ENCODE measurements around the gene WDTC1. TPM values are rescaled to one million over a fixed set of nuclear protein-coding genes. Genes with fewer than 3 reads are reported as not detected.
"Not testable (repeated sequence)": the region's sequence is repeated elsewhere in the genome, so short reads cannot be mapped to it uniquely, and the experiment has no call there.

Gene WDTC1
- polyA plus RNA-seq, 1 donor = 30.6 TPM

DNA sequence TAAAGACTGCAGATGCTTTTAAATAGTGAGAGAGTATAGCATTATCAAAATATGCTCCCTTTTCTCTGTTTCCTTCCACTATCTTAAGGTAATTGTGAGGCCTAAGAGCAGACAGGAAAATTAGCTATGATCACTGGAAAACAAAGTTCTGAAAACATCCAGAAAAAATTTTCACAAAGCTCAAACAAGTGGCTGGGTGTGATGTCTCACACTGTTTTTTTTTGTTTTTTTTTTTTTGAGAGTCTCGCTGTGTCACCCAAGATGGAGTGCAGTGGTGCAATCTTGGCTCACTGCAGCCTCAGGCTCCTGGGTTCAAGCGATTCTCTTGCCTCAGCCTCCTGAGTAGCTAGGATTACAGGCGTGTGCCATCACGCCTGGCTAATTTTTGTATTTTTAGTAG lies 7.2 kb downstream of the WDTC1 start:
- H3K4me1 ChIP-seq (ENCODE audit: control insufficient read depth, insufficient read depth, low read length) = no peaks in the 10 kb centered on the region
- H3K27me3 ChIP-seq (ENCODE audit: control insufficient read depth, insufficient read depth, low read length) = no peaks in the 10 kb centered on the region
- no peak for DNase-seq
- no peaks in the 10 kb centered on the region for H3K36me3 ChIP-seq (ENCODE audit: control insufficient read depth, insufficient read depth, low read length)
- H3K4me3 ChIP-seq (ENCODE audit: low read length) = no peak overlapping the region
- no peak overlapping the region for H3K27ac ChIP-seq (ENCODE audit: low read length)
- WGBS (ENCODE audit: insufficient coverage, low lambda C conversion rate) = no CpG with 5 or more reads among the region's 4 CpGs
- H3K9me3 ChIP-seq (ENCODE audit: control insufficient read depth, low read depth, low read length) = no peaks in the 10 kb centered on the region

DNA sequence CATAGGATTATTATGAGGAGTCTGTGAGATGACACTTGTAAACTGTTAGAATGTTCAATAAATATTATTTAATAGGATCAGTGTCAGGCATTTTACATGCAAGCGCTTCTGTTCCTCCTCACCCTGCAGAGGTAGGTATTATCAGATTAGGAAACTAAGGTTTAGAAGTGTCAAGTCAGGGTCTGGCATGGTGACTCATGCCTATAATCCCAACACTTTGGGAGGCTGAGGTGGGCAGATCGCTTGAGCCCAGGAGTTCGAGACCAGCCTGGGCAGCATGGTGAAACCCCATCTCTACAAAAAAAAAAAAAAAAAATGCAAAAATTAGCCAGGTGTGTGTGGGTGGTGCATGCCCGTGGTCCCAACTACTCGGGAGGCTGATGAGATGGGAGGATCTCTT lies 9.2 kb downstream of the WDTC1 start:
- not testable (repeated sequence) for H3K4me3 ChIP-seq (ENCODE audit: low read length); H3K4me1 ChIP-seq (ENCODE audit: control insufficient read depth, insufficient read depth, low read length); H3K36me3 ChIP-seq (ENCODE audit: control insufficient read depth, insufficient read depth, low read length); H3K27me3 ChIP-seq (ENCODE audit: control insufficient read depth, insufficient read depth, low read length); H3K9me3 ChIP-seq (ENCODE audit: control insufficient read depth, low read depth, low read length); H3K27ac ChIP-seq (ENCODE audit: low read length); DNase-seq
- WGBS (ENCODE audit: insufficient coverage, low lambda C conversion rate) = no CpG with 5 or more reads among the region's 5 CpGs

DNA sequence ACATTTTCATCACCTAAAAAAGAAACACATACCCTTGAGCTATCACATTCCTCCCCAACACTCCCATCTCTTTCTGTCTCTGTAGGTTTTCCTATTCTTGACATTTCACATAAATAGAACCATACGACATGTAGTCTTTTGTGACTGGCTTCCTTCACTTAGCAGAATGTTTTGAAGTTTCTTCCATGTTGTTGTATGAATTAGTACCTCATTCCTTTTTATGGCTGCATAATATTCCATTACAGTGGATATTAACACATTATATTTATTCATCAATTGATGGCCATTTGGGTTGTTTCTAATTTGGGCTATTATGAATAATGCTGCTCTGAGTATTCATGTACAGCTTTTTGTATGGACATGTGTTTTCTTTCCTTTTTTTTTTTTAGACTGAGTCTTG lies 11.8 kb downstream of the WDTC1 start:
- no peak for DNase-seq
- no peaks in the 10 kb centered on the region for H3K27me3 ChIP-seq (ENCODE audit: control insufficient read depth, insufficient read depth, low read length)
- H3K4me3 ChIP-seq (ENCODE audit: low read length) = no peak overlapping the region
- no peaks in the 10 kb centered on the region for H3K4me1 ChIP-seq (ENCODE audit: control insufficient read depth, insufficient read depth, low read length)
- no peaks in the 10 kb centered on the region for H3K9me3 ChIP-seq (ENCODE audit: control insufficient read depth, low read depth, low read length)
- H3K36me3 ChIP-seq (ENCODE audit: control insufficient read depth, insufficient read depth, low read length) = no peaks in the 10 kb centered on the region
- 80% methylated on average over 1 of the region's 1 CpG for WGBS (ENCODE audit: insufficient coverage, low lambda C conversion rate)
- H3K27ac ChIP-seq (ENCODE audit: low read length) = no peak overlapping the region

DNA sequence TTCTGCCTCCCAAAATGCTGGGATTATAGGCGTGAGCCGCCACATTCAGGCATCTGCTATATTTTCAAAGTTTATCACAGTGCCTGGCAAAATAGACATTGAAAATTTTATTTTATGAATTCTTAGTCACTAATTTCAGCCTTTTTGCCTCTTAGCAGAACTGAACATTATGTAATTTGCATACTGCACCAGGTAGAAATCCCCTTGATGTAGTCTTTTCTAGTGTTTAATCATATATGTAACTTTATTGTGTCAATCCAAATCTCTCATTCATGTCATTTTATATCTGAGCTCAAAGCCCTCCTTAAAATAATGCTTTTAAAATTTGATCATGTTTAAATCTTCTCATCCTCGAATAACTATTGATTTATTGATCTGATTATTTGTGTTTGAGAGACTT lies 19.2 kb downstream of the WDTC1 start:
- no peak for DNase-seq
- no peaks in the 10 kb centered on the region for H3K9me3 ChIP-seq (ENCODE audit: control insufficient read depth, low read depth, low read length)
- H3K36me3 ChIP-seq (ENCODE audit: control insufficient read depth, insufficient read depth, low read length) = no peaks in the 10 kb centered on the region
- H3K27me3 ChIP-seq (ENCODE audit: control insufficient read depth, insufficient read depth, low read length) = no peaks in the 10 kb centered on the region
- no peaks in the 10 kb centered on the region for H3K4me1 ChIP-seq (ENCODE audit: control insufficient read depth, insufficient read depth, low read length)
- no peak overlapping the region for H3K27ac ChIP-seq (ENCODE audit: low read length)
- WGBS (ENCODE audit: insufficient coverage, low lambda C conversion rate) = 90% methylated on average over 3 of the region's 3 CpGs
- H3K4me3 ChIP-seq (ENCODE audit: low read length) = no peak overlapping the region

DNA sequence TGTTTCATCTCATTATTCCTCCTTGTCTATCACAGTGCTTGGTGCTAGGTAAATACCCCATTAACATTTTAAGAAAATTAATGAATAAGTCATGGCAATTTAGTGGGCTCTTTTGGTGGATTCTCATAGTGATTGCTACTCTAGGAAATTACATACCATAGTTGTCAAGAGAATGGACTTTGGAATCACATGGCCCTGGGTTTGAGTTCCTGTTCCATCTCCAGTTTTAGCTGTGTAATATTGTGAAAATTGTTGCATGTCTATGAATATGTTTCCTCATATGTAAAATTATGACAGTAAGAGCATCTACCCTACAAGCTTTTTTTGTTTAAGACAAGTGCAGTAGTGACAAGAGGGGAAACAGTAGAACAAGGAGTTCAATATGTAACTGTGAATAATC lies 20.7 kb downstream of the WDTC1 start:
- peak in 1 of 2 donors; percentile 7 for DNase-seq
- no peaks in the 10 kb centered on the region for H3K4me1 ChIP-seq (ENCODE audit: control insufficient read depth, insufficient read depth, low read length)

GRCh38 chr1:27257155-27257554 lies 22.7 kb downstream of the WDTC1 start:
- H3K9me3 ChIP-seq (ENCODE audit: control insufficient read depth, low read depth, low read length) = no peaks in the 10 kb centered on the region
- WGBS (ENCODE audit: insufficient coverage, low lambda C conversion rate) = no CpG with 5 or more reads among the region's 6 CpGs
- H3K4me3 ChIP-seq (ENCODE audit: low read length) = no peak overlapping the region
- DNase-seq = no peak
- no peaks in the 10 kb centered on the region for H3K27me3 ChIP-seq (ENCODE audit: control insufficient read depth, insufficient read depth, low read length)
- no peaks in the 10 kb centered on the region for H3K4me1 ChIP-seq (ENCODE audit: control insufficient read depth, insufficient read depth, low read length)
- H3K36me3 ChIP-seq (ENCODE audit: control insufficient read depth, insufficient read depth, low read length) = peaks cover 3% of the 10 kb centered on the region
- no peak overlapping the region for H3K27ac ChIP-seq (ENCODE audit: low read length)

More for the DNA sequence above, 20.7 kb downstream of the WDTC1 start:
- Histone ChIP-seq H3K4me3 (ENCODE audit: low read length) (no peak overlapping the region), H3K36me3 (ENCODE audit: control insufficient read depth, insufficient read depth, low read length) (no peaks in the 10 kb centered on the region), H3K27ac (ENCODE audit: low read length) (no peak overlapping the region), H3K27me3 (ENCODE audit: control insufficient read depth, insufficient read depth, low read length) (no peaks in the 10 kb centered on the region), H3K9me3 (ENCODE audit: control insufficient read depth, low read depth, low read length) (no peaks in the 10 kb centered on the region)

DNA sequence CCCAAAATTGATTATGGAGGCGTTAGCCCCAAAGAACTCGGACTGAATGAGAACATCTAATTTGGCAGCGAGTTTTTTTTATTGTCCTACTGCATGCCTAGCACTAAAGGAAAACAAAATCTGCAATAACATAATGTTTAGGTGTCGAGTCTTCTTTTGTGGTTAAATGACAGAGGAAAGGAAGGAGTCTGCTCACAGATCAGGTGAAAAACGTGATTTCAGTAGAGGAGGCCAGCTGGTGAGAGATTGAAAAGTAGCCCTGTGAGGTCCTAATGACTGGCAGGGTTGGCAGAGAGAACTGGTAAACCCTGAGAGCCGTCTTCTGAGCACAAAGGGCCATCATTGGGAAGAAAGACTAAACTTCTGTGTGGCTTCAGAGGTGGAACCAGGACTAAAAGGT lies 24.2 kb downstream of the WDTC1 start:
- no peaks in the 10 kb centered on the region for H3K9me3 ChIP-seq (ENCODE audit: control insufficient read depth, low read depth, low read length)
- H3K27ac ChIP-seq (ENCODE audit: low read length) = no peak overlapping the region
- no peak overlapping the region for H3K4me3 ChIP-seq (ENCODE audit: low read length)
- H3K36me3 ChIP-seq (ENCODE audit: control insufficient read depth, insufficient read depth, low read length) = peaks cover 9% of the 10 kb centered on the region
- DNase-seq = no peak
- no peaks in the 10 kb centered on the region for H3K4me1 ChIP-seq (ENCODE audit: control insufficient read depth, insufficient read depth, low read length)
- H3K27me3 ChIP-seq (ENCODE audit: control insufficient read depth, insufficient read depth, low read length) = no peaks in the 10 kb centered on the region
- 83% methylated on average over 1 of the region's 6 CpGs for WGBS (ENCODE audit: insufficient coverage, low lambda C conversion rate)

- DNase-seq = no peak
- Histone ChIP-seq H3K27me3 (ENCODE audit: control insufficient read depth, insufficient read depth, low read length) (no peaks in the 10 kb centered on the region), H3K4me3 (ENCODE audit: low read length) (no peak overlapping the region), H3K36me3 (ENCODE audit: control insufficient read depth, insufficient read depth, low read length) (peaks cover 14% of the 10 kb centered on the region), H3K4me1 (ENCODE audit: control insufficient read depth, insufficient read depth, low read length) (no peaks in the 10 kb centered on the region), H3K9me3 (ENCODE audit: control insufficient read depth, low read depth, low read length) (no peaks in the 10 kb centered on the region), H3K27ac (ENCODE audit: low read length) (no peak overlapping the region)
- WGBS (ENCODE audit: insufficient coverage, low lambda C conversion rate) = 100% methylated on average over 1 of the region's 5 CpGs
Measured at GRCh38 chr1:27267153-27267552, 32.7 kb downstream of the WDTC1 start.

DNA sequence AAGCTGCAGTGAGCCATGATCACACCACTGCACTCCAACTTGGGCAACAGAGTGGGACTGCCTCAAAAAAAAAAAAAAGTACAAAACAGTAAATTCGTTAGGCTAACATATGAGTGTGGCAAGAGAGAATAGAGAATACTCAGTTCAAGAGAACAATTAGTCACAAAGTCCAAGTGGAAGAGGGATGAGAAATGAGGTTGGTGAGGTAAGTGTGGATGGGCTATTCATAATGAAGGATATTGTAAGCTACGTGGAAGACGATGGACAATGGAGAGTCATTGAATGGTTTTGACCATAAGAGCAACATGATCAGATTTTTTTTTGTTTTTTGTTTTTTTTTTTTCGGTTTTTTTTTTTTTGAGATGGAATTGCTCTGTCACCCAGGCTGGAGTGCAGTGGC lies 34.8 kb downstream of the WDTC1 start:
- no peak overlapping the region for H3K27ac ChIP-seq (ENCODE audit: low read length)
- H3K36me3 ChIP-seq (ENCODE audit: control insufficient read depth, insufficient read depth, low read length) = peaks cover 8% of the 10 kb centered on the region
- H3K9me3 ChIP-seq (ENCODE audit: control insufficient read depth, low read depth, low read length) = no peaks in the 10 kb centered on the region
- WGBS (ENCODE audit: insufficient coverage, low lambda C conversion rate) = 80% methylated on average over 1 of the region's 4 CpGs
- no peak overlapping the region for H3K4me3 ChIP-seq (ENCODE audit: low read length)
- no peaks in the 10 kb centered on the region for H3K27me3 ChIP-seq (ENCODE audit: control insufficient read depth, insufficient read depth, low read length)
- H3K4me1 ChIP-seq (ENCODE audit: control insufficient read depth, insufficient read depth, low read length) = no peaks in the 10 kb centered on the region
- no peak for DNase-seq

DNA sequence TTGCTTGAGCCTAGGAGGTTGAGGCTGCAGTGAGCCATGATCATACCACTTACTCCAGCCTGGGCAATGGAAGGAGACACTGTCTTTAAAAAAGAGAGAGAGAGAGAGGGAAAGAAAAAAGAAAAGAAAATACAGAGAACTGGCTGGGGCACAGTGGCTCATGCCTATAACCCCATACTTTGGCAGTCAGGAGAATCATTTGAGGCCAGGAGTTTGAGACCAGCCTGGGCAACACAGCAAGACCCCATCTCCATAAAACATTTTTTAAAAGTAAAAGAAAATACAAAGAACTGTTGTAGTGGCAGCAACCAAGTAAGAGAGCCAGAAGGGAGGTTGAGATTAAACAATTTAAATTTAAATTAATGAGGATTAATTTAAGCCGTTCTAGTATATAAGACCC lies 39.8 kb downstream of the WDTC1 start:
- H3K27me3 ChIP-seq (ENCODE audit: control insufficient read depth, insufficient read depth, low read length) = no peaks in the 10 kb centered on the region
- no peaks in the 10 kb centered on the region for H3K9me3 ChIP-seq (ENCODE audit: control insufficient read depth, low read depth, low read length)
- no peaks in the 10 kb centered on the region for H3K4me1 ChIP-seq (ENCODE audit: control insufficient read depth, insufficient read depth, low read length)
- DNase-seq = no peak
- no peak overlapping the region for H3K27ac ChIP-seq (ENCODE audit: low read length)
- H3K4me3 ChIP-seq (ENCODE audit: low read length) = no peak overlapping the region
- H3K36me3 ChIP-seq (ENCODE audit: control insufficient read depth, insufficient read depth, low read length) = no peaks in the 10 kb centered on the region
- 100% methylated on average over 1 of the region's 1 CpG for WGBS (ENCODE audit: insufficient coverage, low lambda C conversion rate)

DNA sequence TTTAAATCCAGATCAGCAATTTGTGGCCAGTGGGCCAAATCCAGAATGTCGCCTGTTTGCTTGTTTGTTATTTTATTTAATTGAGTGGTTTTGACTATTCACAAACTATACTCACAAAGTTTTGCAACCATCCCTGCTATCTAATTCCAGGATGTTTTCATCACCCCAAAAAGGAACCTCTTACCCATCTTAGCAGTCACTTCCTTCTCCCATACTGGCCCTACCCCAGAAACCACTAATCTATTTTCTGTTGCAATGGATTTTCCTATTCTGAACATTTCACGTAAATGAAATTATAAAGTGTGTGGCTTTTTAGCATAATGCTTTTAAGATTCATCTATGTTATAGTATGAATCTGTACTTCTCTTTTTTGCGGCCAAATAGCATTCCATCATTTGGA lies 41.3 kb downstream of the WDTC1 start:
- no peaks in the 10 kb centered on the region for H3K9me3 ChIP-seq (ENCODE audit: control insufficient read depth, low read depth, low read length)
- WGBS (ENCODE audit: insufficient coverage, low lambda C conversion rate) = 100% methylated on average over 1 of the region's 3 CpGs
- no peak for DNase-seq
- H3K4me3 ChIP-seq (ENCODE audit: low read length) = no peak overlapping the region
- H3K27me3 ChIP-seq (ENCODE audit: control insufficient read depth, insufficient read depth, low read length) = no peaks in the 10 kb centered on the region
- no peaks in the 10 kb centered on the region for H3K4me1 ChIP-seq (ENCODE audit: control insufficient read depth, insufficient read depth, low read length)
- H3K36me3 ChIP-seq (ENCODE audit: control insufficient read depth, insufficient read depth, low read length) = no peaks in the 10 kb centered on the region
- H3K27ac ChIP-seq (ENCODE audit: low read length) = no peak overlapping the region
